DOHH2 (cell line): Measurements from ENCODE around the gene PSME3.
"Not testable (repeated sequence)": the region's sequence is repeated elsewhere in the genome, so short reads cannot be mapped to it uniquely, and the experiment has no call there.

ENCODE experiments used
- H3F3A ChIP-seq: fragments of 200-600 bp; sonication (generic), shearing (Covaris generic); 2 replicates; pipeline ENCODE4 v1.6.0; 2016; ENCODE audit warnings: antibody characterized with exemption, mild to moderate bottlenecking; ENCODE audit not compliant: control insufficient read depth, insufficient read depth
- H3K27ac ChIP-seq: fragments of 200-600 bp; sonication (generic); 2 replicates; pipeline ENCODE4 v1.5.1; 2014; ENCODE audit warnings: low read depth, mild to moderate bottlenecking, low read length, moderate library complexity
- H3K27me3 ChIP-seq: fragments of 200-600 bp; sonication (generic); 2 replicates; pipeline ENCODE4 v1.6.1; 2014; ENCODE audit warnings: mild to moderate bottlenecking, low read length, mixed read lengths; ENCODE audit not compliant: control insufficient read depth
- H3K36me3 ChIP-seq: fragments of 200-600 bp; sonication (generic); 2 replicates; pipeline ENCODE4 v1.6.1; 2014; ENCODE audit warnings: mild to moderate bottlenecking, low read length, moderate library complexity, mixed read lengths; ENCODE audit not compliant: control insufficient read depth
- H3K4me1 ChIP-seq: fragments of 200-600 bp; sonication (generic); 2 replicates; pipeline ENCODE4 v1.6.1; 2014; ENCODE audit warnings: mild to moderate bottlenecking, low read length, mixed read lengths; ENCODE audit not compliant: control insufficient read depth
- H3K4me2 ChIP-seq: fragments of 200-600 bp; sonication (generic); 2 replicates; pipeline ENCODE4 v1.6.0; 2014; ENCODE audit warnings: mild to moderate bottlenecking, low read length, moderate library complexity
- H3K4me3 ChIP-seq: fragments of 200-600 bp; sonication (generic); 2 replicates; pipeline ENCODE4 v1.5.1; 2014; ENCODE audit warnings: mild to moderate bottlenecking, low read length, mixed read lengths
- H3K79me2 ChIP-seq: fragments of 200-600 bp; sonication (generic); 2 replicates; pipeline ENCODE4 v1.6.1; 2014; ENCODE audit warnings: mild to moderate bottlenecking, low read length, mixed read lengths; ENCODE audit not compliant: control insufficient read depth
- H3K9me2 ChIP-seq: fragments of 200-600 bp; sonication (generic); replicated peaks from 2 replicates; pipeline ENCODE4 v1.6.1; 2014; ENCODE audit warnings: mild to moderate bottlenecking, low read length, mixed read lengths; ENCODE audit not compliant: control insufficient read depth
- H3K9me3 ChIP-seq: fragments of 200-600 bp; sonication (generic); 2 replicates; pipeline ENCODE4 v1.6.1; 2014; ENCODE audit warnings: antibody characterized with exemption, low read length, mixed read lengths; ENCODE audit not compliant: control insufficient read depth, insufficient read depth
- H4K20me1 ChIP-seq: fragments of 200-600 bp; sonication (generic); 2 replicates; pipeline ENCODE4 v1.6.0; 2014; ENCODE audit warnings: low read depth, mild to moderate bottlenecking, antibody characterized with exemption, low read length, moderate library complexity; ENCODE audit not compliant: control insufficient read depth, insufficient read depth
- EZH2phosphoT487 ChIP-seq: fragments of 200-600 bp; sonication (generic); IDR thresholded peaks from 2 replicates; pipeline ENCODE4 v1.6.1; 2017; ENCODE audit warnings: borderline replicate concordance, mild to moderate bottlenecking, antibody characterized with exemption, low read length, moderate library complexity, mixed read lengths
- TF ChIP-seq, protein P1 (sequence below): fragments of 200-600 bp; sonication (generic); IDR thresholded peaks from one replicate; pipeline ENCODE4 v1.5.1; 2014; ENCODE audit warnings: antibody characterized with exemption, mild to moderate bottlenecking, low read depth, low read length; ENCODE audit not compliant: poor library complexity, severe bottlenecking

PSME3 gene

DNA sequence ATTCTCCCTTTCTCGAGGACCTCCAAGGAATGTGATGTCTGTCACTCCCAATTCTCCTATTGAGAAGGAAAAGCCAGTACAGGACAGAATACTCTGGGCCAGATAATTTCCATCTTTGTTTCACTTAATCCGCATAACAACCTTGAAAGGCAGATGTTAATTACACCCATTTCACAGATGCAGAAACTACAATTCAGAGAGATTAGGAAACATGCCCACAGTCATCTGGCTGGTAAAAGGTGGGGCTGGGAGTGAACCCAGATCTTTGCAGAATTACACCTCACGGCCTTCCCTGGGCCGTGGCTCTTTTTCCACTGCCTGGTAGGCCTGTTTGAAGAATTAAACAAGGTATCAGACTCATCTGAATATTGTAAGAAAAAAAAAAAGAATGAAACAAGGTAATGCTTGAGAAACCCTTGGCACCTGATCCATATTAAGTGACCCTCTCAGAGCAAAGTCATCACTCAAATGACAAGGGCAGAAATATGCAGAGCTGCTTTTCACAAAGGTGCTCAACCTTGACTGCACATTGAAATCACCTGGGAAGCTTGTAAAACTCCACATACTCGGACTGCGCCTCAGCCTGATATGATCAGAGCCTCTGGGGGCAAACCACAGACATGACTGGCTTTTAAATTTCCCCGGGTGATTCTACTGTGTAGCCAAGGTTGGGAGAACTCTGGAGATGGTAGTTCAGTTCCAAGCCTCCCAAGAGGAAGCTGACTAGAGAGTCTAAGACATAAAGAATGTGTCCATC lies 50.8 kb downstream of the PSME3 start:
- Histone ChIP-seq H4K20me1 (no peaks in the 10 kb centered on the region), H3K79me2 (no peaks in the 10 kb centered on the region), H3K4me3 (no peak overlapping the region), H3K9me2 (no peaks in the 10 kb centered on the region), H3K27ac (no peak overlapping the region), H3K27me3 (peaks cover 7% of the 10 kb centered on the region; the same call in 1 of the 2 replicates), H3K36me3 (no peaks in the 10 kb centered on the region), H3F3A (no peaks in the 10 kb centered on the region), H3K9me3 (no peaks in the 10 kb centered on the region), H3K4me2 (no peak overlapping the region), H3K4me1 (peaks cover 8% of the 10 kb centered on the region)
- no peak for TF ChIP-seq EZH2phosphoT487
- TF ChIP-seq, protein P1, sequence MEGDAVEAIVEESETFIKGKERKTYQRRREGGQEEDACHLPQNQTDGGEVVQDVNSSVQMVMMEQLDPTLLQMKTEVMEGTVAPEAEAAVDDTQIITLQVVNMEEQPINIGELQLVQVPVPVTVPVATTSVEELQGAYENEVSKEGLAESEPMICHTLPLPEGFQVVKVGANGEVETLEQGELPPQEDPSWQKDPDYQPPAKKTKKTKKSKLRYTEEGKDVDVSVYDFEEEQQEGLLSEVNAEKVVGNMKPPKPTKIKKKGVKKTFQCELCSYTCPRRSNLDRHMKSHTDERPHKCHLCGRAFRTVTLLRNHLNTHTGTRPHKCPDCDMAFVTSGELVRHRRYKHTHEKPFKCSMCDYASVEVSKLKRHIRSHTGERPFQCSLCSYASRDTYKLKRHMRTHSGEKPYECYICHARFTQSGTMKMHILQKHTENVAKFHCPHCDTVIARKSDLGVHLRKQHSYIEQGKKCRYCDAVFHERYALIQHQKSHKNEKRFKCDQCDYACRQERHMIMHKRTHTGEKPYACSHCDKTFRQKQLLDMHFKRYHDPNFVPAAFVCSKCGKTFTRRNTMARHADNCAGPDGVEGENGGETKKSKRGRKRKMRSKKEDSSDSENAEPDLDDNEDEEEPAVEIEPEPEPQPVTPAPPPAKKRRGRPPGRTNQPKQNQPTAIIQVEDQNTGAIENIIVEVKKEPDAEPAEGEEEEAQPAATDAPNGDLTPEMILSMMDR = no peak

DNA sequence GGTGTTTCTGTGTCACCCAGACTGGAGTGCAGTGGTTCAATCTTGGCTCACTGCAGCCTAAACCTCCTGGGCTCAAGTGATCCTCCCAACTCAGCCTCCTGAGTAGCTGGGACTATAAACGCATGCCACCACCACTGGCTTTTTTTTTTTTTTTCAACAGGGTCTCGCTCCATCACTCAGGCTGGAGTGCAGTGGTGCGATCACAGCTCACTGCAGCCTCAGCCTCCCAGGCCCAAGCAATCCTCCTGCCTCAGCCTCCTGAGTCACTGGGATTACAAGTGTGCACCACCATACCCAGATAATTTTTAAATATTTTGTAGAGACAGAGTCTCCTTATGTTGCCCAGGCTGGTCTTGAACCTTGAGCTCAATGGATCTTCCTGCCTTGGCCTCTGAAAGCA lies 52.6 kb downstream of the PSME3 start:
- H3K4me3 ChIP-seq, H3K36me3 ChIP-seq, H3K79me2 ChIP-seq, H3K4me1 ChIP-seq, H3K9me3 ChIP-seq, H3F3A ChIP-seq, H4K20me1 ChIP-seq, H3K9me2 ChIP-seq, H3K27ac ChIP-seq, H3K27me3 ChIP-seq: not testable (repeated sequence)
- H3K4me2 ChIP-seq = peak overlapping the region; percentile 46

DNA sequence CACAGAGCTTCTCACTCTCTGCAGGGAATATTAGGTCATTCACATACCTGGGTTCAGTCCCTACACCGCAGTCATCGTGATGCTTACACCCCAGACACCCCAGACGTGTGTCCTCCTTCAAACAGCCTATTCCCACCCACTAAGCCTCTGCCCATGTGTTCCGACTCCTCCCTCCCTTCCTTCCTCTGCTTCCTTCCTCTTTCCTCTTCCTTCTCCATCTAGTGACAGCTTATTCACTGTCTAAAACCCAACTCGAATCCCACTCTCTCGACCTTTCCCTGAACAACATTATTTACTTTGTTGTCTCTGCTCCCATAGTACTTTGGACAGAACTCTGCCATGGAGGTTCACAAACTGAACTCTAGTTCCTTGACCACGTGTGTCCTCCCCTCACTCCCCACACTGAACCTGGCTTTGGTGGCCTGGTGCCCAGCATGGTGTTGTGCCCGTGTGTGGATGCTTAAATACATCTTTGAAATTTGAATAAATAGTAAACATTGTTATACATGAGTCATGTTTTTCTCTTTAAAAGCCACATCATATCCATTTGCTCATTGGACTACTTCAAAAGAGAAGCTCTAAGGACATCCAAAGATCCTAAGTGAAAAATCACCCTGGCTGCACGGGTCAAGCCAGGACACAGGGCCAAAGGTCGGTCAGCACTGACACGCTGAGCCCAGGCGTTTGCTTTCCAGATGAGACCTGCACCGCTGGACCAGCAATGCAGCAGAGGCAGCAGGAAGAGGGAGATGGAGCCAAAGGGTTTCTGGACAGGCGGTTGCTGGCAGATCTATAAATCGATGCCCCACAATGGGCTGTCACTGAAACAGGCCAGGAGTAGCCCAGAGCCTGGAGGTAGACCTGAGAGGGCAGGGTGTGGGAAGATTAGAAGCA lies 53.3 kb downstream of the PSME3 start:
- H3K4me3 ChIP-seq = no peak overlapping the region
- H3K9me2 ChIP-seq = no peaks in the 10 kb centered on the region
- no peak for TF ChIP-seq EZH2phosphoT487
- TF ChIP-seq, protein P1 = no peak
- no peaks in the 10 kb centered on the region for H3K36me3 ChIP-seq
- H3K9me3 ChIP-seq = no peaks in the 10 kb centered on the region
- no peak overlapping the region for H3K27ac ChIP-seq
- 0 out of 2 replicates have a peak, but pooled peaks cover 5% of the 10 kb centered on the region for H3K27me3 ChIP-seq
- no peaks in the 10 kb centered on the region for H3K79me2 ChIP-seq
- no peaks in the 10 kb centered on the region for H3F3A ChIP-seq
- H3K4me2 ChIP-seq = peak overlapping the region; percentile 46
- no peaks in the 10 kb centered on the region for H4K20me1 ChIP-seq
- H3K4me1 ChIP-seq = peaks cover 8% of the 10 kb centered on the region

DNA sequence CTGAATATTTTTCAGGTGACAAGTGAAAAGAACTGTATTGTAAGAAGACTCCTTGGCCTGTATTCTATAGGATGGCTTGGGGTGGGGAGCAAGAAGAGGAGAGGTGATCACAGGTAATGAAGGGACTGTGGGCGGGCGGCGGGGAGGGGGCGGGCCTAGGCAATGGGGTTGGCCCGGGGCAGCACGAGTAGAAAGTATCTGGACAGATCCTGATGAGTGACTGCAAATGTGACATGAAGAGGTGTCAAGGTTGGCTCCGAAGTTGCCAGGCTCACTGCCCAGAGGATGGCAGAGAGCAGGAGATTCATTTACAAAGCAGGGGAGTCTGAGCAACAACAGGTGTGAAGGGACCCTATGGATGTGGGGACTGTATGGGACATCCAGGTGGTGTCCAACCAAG lies 56.6 kb downstream of the PSME3 start:
- Histone ChIP-seq H3K79me2 (no peaks in the 10 kb centered on the region), H3K4me1 (peaks cover 8% of the 10 kb centered on the region), H3K36me3 (no peaks in the 10 kb centered on the region), H3K27ac (no peak overlapping the region), H3K4me2 (no peak overlapping the region), H4K20me1 (no peaks in the 10 kb centered on the region), H3K9me3 (no peaks in the 10 kb centered on the region), H3K4me3 (no peak overlapping the region), H3K9me2 (no peaks in the 10 kb centered on the region), H3F3A (no peaks in the 10 kb centered on the region), H3K27me3 (peaks cover 15% of the 10 kb centered on the region)
- TF ChIP-seq, protein P1 = no peak
